GM18870 (cell line): ENCODE results near the gene ARL13B.
"Not testable (repeated sequence)": the region's sequence is repeated elsewhere in the genome, so short reads cannot be mapped to it uniquely, and the experiment has no call there.

Experiments used
- ATAC-seq: cut with Tn5 transposase; IDR thresholded peaks from one replicate; pipeline ENCODE4 v1.9.1; 2021; ENCODE audit warnings: moderate library complexity; ENCODE audit not compliant: unreplicated experiment

Gene ARL13B

DNA sequence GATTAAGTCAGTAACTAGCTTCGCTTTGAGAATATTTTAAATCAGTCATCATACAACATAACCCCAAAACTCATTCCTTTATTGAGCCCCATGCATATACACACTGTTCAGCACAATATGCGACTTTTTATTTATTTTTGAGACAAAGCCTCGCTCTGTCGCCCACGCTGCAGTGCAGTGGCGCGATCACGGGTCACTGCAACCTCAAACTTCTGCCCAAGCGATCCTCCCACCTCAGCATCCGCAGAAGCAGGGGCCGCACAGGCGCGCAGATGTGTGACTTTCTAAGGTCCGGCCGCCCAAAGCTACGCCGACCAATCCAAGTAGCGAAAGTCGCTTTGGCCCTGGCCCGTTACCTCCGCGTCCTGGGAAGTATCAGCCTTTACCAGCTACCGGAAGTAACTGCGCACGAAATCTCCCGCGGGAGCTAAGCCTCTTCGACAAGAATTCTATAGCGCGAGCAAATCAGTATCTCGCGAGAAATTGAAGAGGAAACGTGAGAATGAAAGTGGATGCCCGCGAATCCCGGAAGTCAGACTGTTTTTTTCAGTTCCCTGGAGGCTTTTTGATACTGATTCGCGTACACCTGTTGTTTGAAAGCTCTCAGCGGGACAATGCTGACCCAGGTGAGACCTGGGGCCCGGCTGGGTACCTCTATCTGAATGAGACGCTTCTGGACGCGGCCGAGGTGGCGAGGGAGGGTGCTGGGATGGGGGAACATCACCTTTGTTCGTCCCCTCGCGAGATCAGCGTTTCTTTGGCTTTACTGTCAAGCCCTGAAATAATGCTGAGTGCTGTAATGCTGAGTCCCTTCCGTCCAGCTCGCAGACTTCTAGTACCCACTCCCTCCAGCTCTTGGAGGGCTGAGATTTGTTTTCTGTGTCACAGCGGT, 82.8 kb downstream of the ARL13B start, which contains the start of the genes DHFR2 and NSUN3:
TSS of gene DHFR2 (minus strand) at position 404 of the 892 bp plus-strand sequence. CDS start 1,405 bp downstream, outside the sequence.
TSS of gene NSUN3 (plus strand) at position 549 of the 892 bp plus-strand sequence. CDS start at position 615, 66 bp downstream.
- ATAC-seq: peak; percentile 95

GRCh38 chr3:94063496-94064119, 83.7 kb downstream of the ARL13B start:
- ATAC-seq: no peak

- no peak for ATAC-seq
Observed at GRCh38 chr3:94064243-94064860, 84.4 kb downstream of the ARL13B start.

- no peak for ATAC-seq
Observed at GRCh38 chr3:94065122-94065521, 85.2 kb downstream of the ARL13B start.

DNA sequence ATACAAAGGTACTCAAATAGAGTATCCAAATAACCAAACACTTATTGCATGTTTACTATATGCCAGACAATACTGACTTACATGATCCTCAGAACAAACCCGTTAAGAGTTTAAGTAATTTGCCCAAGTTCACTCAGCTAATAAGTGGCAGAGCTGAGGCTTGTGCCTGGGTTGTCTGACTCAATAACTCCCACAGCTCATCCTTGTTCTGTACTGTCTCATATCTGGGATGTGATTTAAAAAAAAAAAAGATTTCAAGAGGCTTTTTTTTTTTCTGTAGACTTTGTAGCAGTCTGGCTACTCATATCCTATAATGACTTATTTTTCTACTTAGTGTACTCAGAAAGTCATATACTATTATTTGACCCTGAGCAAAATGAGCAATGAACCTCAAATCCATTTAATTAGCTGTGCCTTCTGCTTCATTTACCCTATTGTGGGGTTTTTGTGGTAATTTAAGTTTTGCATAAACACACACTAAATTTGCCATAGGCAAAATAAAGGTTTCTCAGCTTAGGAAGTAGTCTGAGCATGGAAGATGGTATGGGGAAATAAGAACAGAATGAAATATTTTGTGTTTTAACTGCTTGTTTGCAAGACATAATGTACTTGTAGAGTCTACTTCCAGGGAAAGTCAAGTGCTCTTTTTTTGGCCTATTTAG, 86.0 kb downstream of the ARL13B start:
- no peak for ATAC-seq

- no peak for ATAC-seq
Observed at GRCh38 chr3:94066506-94067500, 86.8 kb downstream of the ARL13B start.

DNA sequence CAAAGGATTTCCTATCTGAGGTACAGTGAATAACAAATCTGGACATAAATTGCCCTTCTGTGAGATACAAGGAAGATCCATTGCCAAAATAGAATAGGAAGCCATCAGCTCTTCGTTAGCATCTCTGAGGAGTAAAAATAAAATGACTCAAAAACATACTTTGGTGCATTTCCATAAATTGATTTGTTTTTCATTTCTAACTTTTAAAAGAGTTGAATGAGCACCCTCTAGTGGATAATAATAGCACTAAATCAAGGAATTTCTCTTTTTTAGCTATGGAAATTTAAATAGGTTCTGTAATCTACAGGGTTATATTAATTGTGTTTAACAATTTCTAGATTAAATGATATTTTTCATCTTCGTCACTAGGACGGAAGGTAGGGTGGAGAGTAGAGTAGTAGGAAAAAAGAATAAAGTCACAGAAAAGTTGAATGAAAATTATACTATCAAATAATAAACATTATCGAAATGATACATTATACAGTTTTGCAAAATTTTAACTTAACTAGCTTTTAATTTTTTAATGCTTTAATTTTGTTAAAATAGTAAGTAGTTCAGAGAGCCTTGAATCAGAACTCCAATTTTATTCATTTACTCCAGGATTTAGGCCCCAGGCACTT, 89.3 kb downstream of the ARL13B start:
- ATAC-seq: no peak

- ATAC-seq: peak; percentile 60
Observed at GRCh38 chr3:94070341-94070911, 90.5 kb downstream of the ARL13B start.

GRCh38 chr3:94071713-94072284, 91.8 kb downstream of the ARL13B start:
- peak; percentile 71 for ATAC-seq

DNA sequence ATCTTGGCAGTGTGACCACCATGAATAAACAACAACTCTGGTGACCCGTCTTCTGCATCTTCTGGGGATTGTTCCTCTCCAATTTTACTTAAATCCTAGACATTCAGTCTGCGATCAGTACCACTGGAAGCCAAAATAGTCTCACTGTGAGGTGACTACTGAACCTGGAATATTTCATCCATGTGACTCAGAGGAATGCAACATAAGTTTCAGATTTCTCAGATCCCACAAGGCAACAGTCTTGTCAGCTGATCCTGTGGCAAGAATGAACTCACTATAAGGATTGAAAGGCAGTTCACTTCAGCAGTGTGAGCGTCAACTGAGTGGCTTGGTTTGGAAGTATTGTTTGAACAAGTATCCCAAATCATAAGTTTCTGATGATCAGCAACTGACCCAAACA, 96.1 kb downstream of the ARL13B start:
- no peak for ATAC-seq

DNA sequence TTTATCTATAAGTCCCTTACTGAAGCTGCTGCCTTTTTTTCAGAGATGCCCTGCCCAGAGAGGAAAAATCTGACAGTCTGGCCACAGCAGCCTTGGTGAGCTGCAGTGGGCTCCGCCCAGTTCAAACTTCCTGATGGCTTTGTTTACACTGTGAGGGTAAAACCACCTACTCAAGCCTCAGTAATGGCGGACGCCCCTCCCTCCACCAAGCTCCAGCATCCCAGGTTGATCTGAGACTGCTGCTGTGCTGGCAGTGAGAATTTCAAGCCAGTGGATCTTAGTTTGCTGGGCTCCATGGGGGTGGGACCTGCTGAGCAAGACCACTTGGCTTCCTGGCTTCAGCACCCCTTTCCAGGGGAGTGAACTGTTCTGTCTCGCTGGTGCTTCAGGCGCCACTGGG, 100.6 kb downstream of the ARL13B start:
- not testable (repeated sequence) for ATAC-seq

GRCh38 chr3:94081884-94082283, 101.9 kb downstream of the ARL13B start:
- ATAC-seq: no peak

GRCh38 chr3:94082391-94082937, 102.5 kb downstream of the ARL13B start:
- no peak for ATAC-seq

DNA sequence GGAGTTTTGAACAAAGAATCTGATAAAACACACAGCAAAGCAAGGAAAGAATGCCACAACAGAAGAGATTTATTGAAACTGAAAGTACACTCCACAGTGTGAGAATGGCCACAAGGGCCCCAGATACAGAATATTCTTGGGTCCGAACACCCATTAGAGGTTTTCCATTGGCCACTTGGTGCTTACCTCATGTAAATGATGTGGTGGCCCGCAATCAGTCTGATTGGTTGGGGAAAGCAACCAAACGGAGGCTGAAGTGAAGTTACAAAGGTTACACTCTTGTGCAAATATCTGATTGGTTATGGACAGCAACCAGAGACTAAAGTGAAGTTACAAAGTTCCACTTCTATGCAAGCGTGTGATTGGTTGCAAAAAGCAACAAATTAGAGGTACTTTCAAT, 103.3 kb downstream of the ARL13B start:
- ATAC-seq: peak; percentile 82

- no peak for ATAC-seq
Observed at GRCh38 chr3:94089126-94089525, 109.2 kb downstream of the ARL13B start.

- ATAC-seq: no peak
Observed at GRCh38 chr3:94092086-94092485, 112.1 kb downstream of the ARL13B start.

GRCh38 chr3:94093151-94093550, 113.2 kb downstream of the ARL13B start:
- no peak for ATAC-seq

GRCh38 chr3:94095111-94095510, 115.2 kb downstream of the ARL13B start:
- ATAC-seq: no peak
